ENCODE data around the gene SPATS2L.

Gene SPATS2L

GRCh38 chr2:200356321-200356720 is 49.8 kb downstream of the SPATS2L start:
- TF ChIP-seq CTCF (IDR thresholded peaks at IDR 0.05; ENCODE audit: insufficient read depth, low read length, poor library complexity, severe bottlenecking) (no peak), EZH2phosphoT487 (conservative IDR thresholded peaks at IDR 0.05; ENCODE audit: low read length) (no peak)
- Histone ChIP-seq H4K20me1 (ENCODE audit: low read depth, low read length) (no peaks in the 10 kb centered on the region), H3F3A (ENCODE audit: insufficient read depth) (no peaks in the 10 kb centered on the region), H3K4me3 (ENCODE audit: insufficient read depth, low read length, poor library complexity, severe bottlenecking) (no peak overlapping the region), H3K4me2 (ENCODE audit: low read depth, low read length, poor library complexity, severe bottlenecking) (no peak overlapping the region), H3K27ac (ENCODE audit: low read depth, low read length) (no peak overlapping the region), H3K36me3 (ENCODE audit: low read length) (no peaks in the 10 kb centered on the region), H3K79me2 (ENCODE audit: insufficient read depth, low read length) (no peaks in the 10 kb centered on the region), H3K9me3 (ENCODE audit: insufficient read depth, low read length) (no peaks in the 10 kb centered on the region), H3K9me2 (replicated peaks; ENCODE audit: insufficient read depth, low read length) (no peaks in the 10 kb centered on the region), H2AFZ (ENCODE audit: low read depth, low read length, severe bottlenecking) (no peak overlapping the region), H3K9ac (ENCODE audit: low read length) (no peak overlapping the region), H3K27me3 (ENCODE audit: low read length) (no peaks in the 10 kb centered on the region)

- H3F3A ChIP-seq (ENCODE audit: insufficient read depth), result no peaks in the 10 kb centered on the region
- no peaks in the 10 kb centered on the region for H3K9me2 ChIP-seq (replicated peaks; ENCODE audit: insufficient read depth, low read length)
- no peak overlapping the region for H3K4me2 ChIP-seq (ENCODE audit: low read depth, low read length, poor library complexity, severe bottlenecking)
- H3K4me3 ChIP-seq (ENCODE audit: insufficient read depth, low read length, poor library complexity, severe bottlenecking), result no peak overlapping the region
- no peaks in the 10 kb centered on the region for H4K20me1 ChIP-seq (ENCODE audit: low read depth, low read length)
- no peak overlapping the region for H3K9ac ChIP-seq (ENCODE audit: low read length)
- H3K79me2 ChIP-seq (ENCODE audit: insufficient read depth, low read length), result no peaks in the 10 kb centered on the region
- TF ChIP-seq EZH2phosphoT487 (conservative IDR thresholded peaks at IDR 0.05; ENCODE audit: low read length), result no peak
- no peak for TF ChIP-seq CTCF (IDR thresholded peaks at IDR 0.05; ENCODE audit: insufficient read depth, low read length, poor library complexity, severe bottlenecking)
- H3K36me3 ChIP-seq (ENCODE audit: low read length), result no peaks in the 10 kb centered on the region
- no peak overlapping the region for H3K27ac ChIP-seq (ENCODE audit: low read depth, low read length)
- H3K9me3 ChIP-seq (ENCODE audit: insufficient read depth, low read length), result no peaks in the 10 kb centered on the region
- H3K27me3 ChIP-seq (ENCODE audit: low read length), result no peaks in the 10 kb centered on the region
- H2AFZ ChIP-seq (ENCODE audit: low read depth, low read length, severe bottlenecking), result no peak overlapping the region
These were observed 50.4 kb downstream of the SPATS2L start for GRCh38 chr2:200356857-200357384.

- Histone ChIP-seq H3K9me2 (replicated peaks; ENCODE audit: insufficient read depth, low read length) (no peaks in the 10 kb centered on the region), H3K9ac (ENCODE audit: low read length) (no peak overlapping the region), H3K9me3 (ENCODE audit: insufficient read depth, low read length) (no peaks in the 10 kb centered on the region), H2AFZ (ENCODE audit: low read depth, low read length, severe bottlenecking) (no peak overlapping the region), H3F3A (ENCODE audit: insufficient read depth) (no peaks in the 10 kb centered on the region), H3K27me3 (ENCODE audit: low read length) (no peaks in the 10 kb centered on the region), H3K36me3 (ENCODE audit: low read length) (no peaks in the 10 kb centered on the region), H3K27ac (ENCODE audit: low read depth, low read length) (no peak overlapping the region), H4K20me1 (ENCODE audit: low read depth, low read length) (no peaks in the 10 kb centered on the region), H3K4me3 (ENCODE audit: insufficient read depth, low read length, poor library complexity, severe bottlenecking) (no peak overlapping the region), H3K79me2 (ENCODE audit: insufficient read depth, low read length) (no peaks in the 10 kb centered on the region), H3K4me2 (ENCODE audit: low read depth, low read length, poor library complexity, severe bottlenecking) (no peak overlapping the region)
- TF ChIP-seq EZH2phosphoT487 (conservative IDR thresholded peaks at IDR 0.05; ENCODE audit: low read length) (no peak), CTCF (IDR thresholded peaks at IDR 0.05; ENCODE audit: insufficient read depth, low read length, poor library complexity, severe bottlenecking) (no peak)
These were observed 51.4 kb downstream of the SPATS2L start for GRCh38 chr2:200357845-200358244.
